ENCODE measurements around the gene INIP.
"Not testable (repeated sequence)": the region's sequence is repeated elsewhere in the genome, so short reads cannot be mapped to it uniquely, and the experiment has no call there.

INIP gene

DNA sequence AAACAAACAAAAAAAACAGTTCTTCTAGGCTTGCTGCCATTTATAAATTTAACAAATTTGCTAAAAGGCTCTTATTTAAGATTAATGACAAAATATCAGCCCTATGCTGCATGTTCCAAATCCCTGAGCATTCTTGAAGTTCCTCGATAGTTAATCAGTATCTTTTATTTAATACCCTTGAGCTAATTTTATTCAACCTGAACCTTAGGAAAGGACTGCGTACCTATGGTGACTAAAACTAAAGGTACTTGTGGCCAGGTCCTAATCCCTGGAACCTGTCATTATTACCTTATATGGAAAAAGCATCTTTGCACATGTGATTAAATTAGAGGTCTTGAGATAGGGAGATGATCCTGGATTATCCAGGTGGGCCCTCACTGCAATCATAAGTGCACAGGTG is 10.5 kb upstream of the INIP start:
- no peak for DNase-seq (ENCODE audit: low spot score)
- TF ChIP-seq, protein P1, sequence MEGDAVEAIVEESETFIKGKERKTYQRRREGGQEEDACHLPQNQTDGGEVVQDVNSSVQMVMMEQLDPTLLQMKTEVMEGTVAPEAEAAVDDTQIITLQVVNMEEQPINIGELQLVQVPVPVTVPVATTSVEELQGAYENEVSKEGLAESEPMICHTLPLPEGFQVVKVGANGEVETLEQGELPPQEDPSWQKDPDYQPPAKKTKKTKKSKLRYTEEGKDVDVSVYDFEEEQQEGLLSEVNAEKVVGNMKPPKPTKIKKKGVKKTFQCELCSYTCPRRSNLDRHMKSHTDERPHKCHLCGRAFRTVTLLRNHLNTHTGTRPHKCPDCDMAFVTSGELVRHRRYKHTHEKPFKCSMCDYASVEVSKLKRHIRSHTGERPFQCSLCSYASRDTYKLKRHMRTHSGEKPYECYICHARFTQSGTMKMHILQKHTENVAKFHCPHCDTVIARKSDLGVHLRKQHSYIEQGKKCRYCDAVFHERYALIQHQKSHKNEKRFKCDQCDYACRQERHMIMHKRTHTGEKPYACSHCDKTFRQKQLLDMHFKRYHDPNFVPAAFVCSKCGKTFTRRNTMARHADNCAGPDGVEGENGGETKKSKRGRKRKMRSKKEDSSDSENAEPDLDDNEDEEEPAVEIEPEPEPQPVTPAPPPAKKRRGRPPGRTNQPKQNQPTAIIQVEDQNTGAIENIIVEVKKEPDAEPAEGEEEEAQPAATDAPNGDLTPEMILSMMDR (IDR thresholded peaks at IDR 0.05; ENCODE audit: poor library complexity, severe bottlenecking) = no peak

DNA sequence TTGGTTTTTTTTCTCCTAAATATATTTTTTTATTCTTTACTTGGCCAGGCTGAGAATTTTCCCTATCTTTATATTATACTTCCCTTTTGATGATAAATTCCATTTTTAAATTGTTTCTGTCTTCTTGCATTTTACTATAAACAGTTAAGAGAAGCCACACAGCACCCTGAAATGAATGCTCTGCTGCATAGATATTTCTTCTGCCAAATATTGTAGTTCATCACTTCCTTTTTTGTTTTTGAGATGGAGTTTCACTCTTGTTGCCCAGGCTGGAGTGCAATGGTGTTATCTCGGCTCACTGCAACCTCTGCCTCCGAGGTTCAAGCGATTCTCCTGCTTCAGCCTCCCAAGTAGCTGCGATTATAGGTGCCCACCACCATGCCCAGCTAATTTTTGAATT is 8.5 kb upstream of the INIP start:
- TF ChIP-seq, protein P1 (IDR thresholded peaks at IDR 0.05; ENCODE audit: poor library complexity, severe bottlenecking) = no peak
- Histone ChIP-seq H3K27me3 (ENCODE audit: insufficient read depth, poor library complexity, severe bottlenecking) (no peaks in the 10 kb centered on the region), H3K9me3 (ENCODE audit: severe bottlenecking) (no peaks in the 10 kb centered on the region), H3K4me1 (ENCODE audit: insufficient read depth, poor library complexity, severe bottlenecking) (no peaks in the 10 kb centered on the region), H3K36me3 (ENCODE audit: low read depth) (no peaks in the 10 kb centered on the region), H3K27ac (ENCODE audit: poor library complexity, severe bottlenecking) (no peak overlapping the region), H3K4me3 (ENCODE audit: severe bottlenecking) (no peak overlapping the region)
- no peak for ATAC-seq (ENCODE audit: low read depth)
- DNase-seq (ENCODE audit: low spot score) = no peak

More for the DNA sequence above, 10.5 kb upstream of the INIP start:
- no peak for ATAC-seq (ENCODE audit: low read depth)
- H3K4me1 ChIP-seq (ENCODE audit: insufficient read depth, poor library complexity, severe bottlenecking) = no peaks in the 10 kb centered on the region
- no peaks in the 10 kb centered on the region for H3K36me3 ChIP-seq (ENCODE audit: low read depth)
- no peak overlapping the region for H3K4me3 ChIP-seq (ENCODE audit: severe bottlenecking)
- no peak overlapping the region for H3K27ac ChIP-seq (ENCODE audit: poor library complexity, severe bottlenecking)
- no peaks in the 10 kb centered on the region for H3K27me3 ChIP-seq (ENCODE audit: insufficient read depth, poor library complexity, severe bottlenecking)
- H3K9me3 ChIP-seq (ENCODE audit: severe bottlenecking) = no peaks in the 10 kb centered on the region

GRCh38 chr9:112725961-112726360 is 8.0 kb upstream of the INIP start:
- Histone ChIP-seq H3K27me3 (ENCODE audit: insufficient read depth, poor library complexity, severe bottlenecking) (no peaks in the 10 kb centered on the region), H3K36me3 (ENCODE audit: low read depth) (no peaks in the 10 kb centered on the region), H3K4me3 (ENCODE audit: severe bottlenecking) (no peak overlapping the region), H3K27ac (ENCODE audit: poor library complexity, severe bottlenecking) (no peak overlapping the region), H3K9me3 (ENCODE audit: severe bottlenecking) (no peaks in the 10 kb centered on the region), H3K4me1 (ENCODE audit: insufficient read depth, poor library complexity, severe bottlenecking) (no peaks in the 10 kb centered on the region)
- no peak for DNase-seq (ENCODE audit: low spot score)
- TF ChIP-seq, protein P1 (IDR thresholded peaks at IDR 0.05; ENCODE audit: poor library complexity, severe bottlenecking) = no peak
- no peak for ATAC-seq (ENCODE audit: low read depth)

GRCh38 chr9:112722749-112723148 is 4.8 kb upstream of the INIP start:
- H3K27ac ChIP-seq (ENCODE audit: poor library complexity, severe bottlenecking); H3K27me3 ChIP-seq (ENCODE audit: insufficient read depth, poor library complexity, severe bottlenecking); H3K4me1 ChIP-seq (ENCODE audit: insufficient read depth, poor library complexity, severe bottlenecking); DNase-seq (ENCODE audit: low spot score); H3K4me3 ChIP-seq (ENCODE audit: severe bottlenecking); ATAC-seq (ENCODE audit: low read depth); H3K36me3 ChIP-seq (ENCODE audit: low read depth); H3K9me3 ChIP-seq (ENCODE audit: severe bottlenecking): not testable (repeated sequence)

GRCh38 chr9:112720113-112720780 is 2.3 kb upstream of the INIP start:
- Histone ChIP-seq H3K27ac (ENCODE audit: poor library complexity, severe bottlenecking) (no peak overlapping the region), H3K27me3 (ENCODE audit: insufficient read depth, poor library complexity, severe bottlenecking) (no peaks in the 10 kb centered on the region), H3K36me3 (ENCODE audit: low read depth) (peaks cover 5% of the 10 kb centered on the region), H3K9me3 (ENCODE audit: severe bottlenecking) (no peaks in the 10 kb centered on the region), H3K4me1 (ENCODE audit: insufficient read depth, poor library complexity, severe bottlenecking) (no peaks in the 10 kb centered on the region), H3K4me3 (ENCODE audit: severe bottlenecking) (no peak overlapping the region)
- TF ChIP-seq, protein P1 (IDR thresholded peaks at IDR 0.05; ENCODE audit: poor library complexity, severe bottlenecking) = no peak
- ATAC-seq (ENCODE audit: low read depth) (no peak), DNase-seq (ENCODE audit: low spot score) (no peak)

Measured in RWPE2 (cell line).